Measurements from ENCODE around the gene PAM.

The PAM gene

DNA sequence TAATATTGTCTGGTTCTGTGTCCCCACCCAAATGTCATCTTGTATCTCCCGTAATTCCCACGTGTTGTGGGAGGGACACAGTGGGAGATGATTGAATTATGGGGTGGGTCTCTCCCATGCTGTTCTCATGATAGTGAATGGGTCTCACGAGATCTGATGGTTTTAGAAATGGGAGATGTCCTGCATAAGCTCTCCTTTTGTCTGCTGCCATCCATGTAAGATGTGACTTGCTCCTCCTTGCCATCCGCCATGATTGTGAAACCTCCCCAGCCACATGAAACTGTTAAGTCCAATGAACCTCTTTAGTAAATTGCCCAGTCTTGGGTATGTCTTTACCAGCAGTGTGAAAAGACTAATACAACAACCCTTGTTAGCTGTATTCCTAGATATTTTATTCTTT is 320.3 kb downstream of the PAM start:
- no peak for DNase-seq

Measured in inflammatory macrophage (primary cell).